ENCODE measurements around the gene KCNMA1.

DNA sequence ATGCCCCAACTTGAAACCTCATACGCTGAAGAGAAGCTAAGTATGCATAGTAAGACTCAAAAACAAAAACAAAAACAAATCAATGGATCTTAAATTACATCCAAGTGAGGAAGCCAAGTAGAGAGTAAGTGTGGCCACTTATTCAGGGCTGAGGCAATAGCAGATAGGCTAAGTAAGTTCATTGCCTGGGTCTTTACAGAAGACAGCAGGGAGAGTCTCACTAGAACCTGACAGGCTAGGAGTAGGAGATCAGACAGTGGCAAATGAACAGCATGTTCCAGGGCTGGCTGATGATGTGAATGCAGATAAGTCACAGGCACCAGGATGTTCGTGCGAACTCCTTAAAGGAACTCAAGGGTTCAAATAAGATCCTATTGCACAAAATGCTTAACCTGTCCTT is 568.6 kb downstream of the KCNMA1 start:
- TF ChIP-seq, protein P1, sequence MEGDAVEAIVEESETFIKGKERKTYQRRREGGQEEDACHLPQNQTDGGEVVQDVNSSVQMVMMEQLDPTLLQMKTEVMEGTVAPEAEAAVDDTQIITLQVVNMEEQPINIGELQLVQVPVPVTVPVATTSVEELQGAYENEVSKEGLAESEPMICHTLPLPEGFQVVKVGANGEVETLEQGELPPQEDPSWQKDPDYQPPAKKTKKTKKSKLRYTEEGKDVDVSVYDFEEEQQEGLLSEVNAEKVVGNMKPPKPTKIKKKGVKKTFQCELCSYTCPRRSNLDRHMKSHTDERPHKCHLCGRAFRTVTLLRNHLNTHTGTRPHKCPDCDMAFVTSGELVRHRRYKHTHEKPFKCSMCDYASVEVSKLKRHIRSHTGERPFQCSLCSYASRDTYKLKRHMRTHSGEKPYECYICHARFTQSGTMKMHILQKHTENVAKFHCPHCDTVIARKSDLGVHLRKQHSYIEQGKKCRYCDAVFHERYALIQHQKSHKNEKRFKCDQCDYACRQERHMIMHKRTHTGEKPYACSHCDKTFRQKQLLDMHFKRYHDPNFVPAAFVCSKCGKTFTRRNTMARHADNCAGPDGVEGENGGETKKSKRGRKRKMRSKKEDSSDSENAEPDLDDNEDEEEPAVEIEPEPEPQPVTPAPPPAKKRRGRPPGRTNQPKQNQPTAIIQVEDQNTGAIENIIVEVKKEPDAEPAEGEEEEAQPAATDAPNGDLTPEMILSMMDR (IDR thresholded peaks at IDR 0.05), result no peak
- TF ChIP-seq POLR2AphosphoS5 (IDR thresholded peaks at IDR 0.05) (no peak), POLR2A (IDR thresholded peaks at IDR 0.05) (no peak)
